GM08714 (cell line): ENCODE data around the gene MYCBP2.
A peak's percentile ranks its signal among the peaks of the same experiment; 100 is the strongest.
"Not testable (repeated sequence)": the region's sequence is repeated elsewhere in the genome, so short reads cannot be mapped to it uniquely, and the experiment has no call there.

Experiments used
- H3K4me3 ChIP-seq: fragments of 200-500 bp; sonication (Bioruptor generic); 2 replicates; pipeline ENCODE4 v1.5.1; 2014; ENCODE audit warnings: mild to moderate bottlenecking, low read length, inconsistent platforms
- ZNF274 ChIP-seq: IDR thresholded peaks from 2 replicates; pipeline ENCODE4 v1.6.1; 2012; ENCODE audit warnings: mild to moderate bottlenecking, low read depth, low read length

Gene MYCBP2

DNA sequence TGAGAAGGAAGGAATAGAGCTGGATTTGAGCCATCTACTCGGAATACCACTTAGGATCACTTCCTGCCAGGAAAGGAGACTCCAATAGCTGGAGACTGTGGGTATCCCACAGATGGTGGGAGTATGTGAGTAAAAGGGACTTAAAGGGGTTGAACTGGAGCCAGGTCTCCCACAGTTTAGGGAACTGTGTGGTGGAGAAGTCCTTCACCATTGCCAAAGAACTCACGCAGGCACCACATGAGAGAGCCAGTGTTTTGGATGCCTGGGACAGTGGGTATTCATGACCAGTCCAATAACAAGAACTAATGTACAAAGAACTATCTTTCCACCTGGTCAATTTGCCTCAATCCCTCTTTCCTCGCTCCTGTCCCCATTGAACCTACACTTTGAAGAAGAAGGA lies 24.4 kb upstream of the MYCBP2 start:
- no peak overlapping the region for H3K4me3 ChIP-seq
- TF ChIP-seq ZNF274, result no peak

DNA sequence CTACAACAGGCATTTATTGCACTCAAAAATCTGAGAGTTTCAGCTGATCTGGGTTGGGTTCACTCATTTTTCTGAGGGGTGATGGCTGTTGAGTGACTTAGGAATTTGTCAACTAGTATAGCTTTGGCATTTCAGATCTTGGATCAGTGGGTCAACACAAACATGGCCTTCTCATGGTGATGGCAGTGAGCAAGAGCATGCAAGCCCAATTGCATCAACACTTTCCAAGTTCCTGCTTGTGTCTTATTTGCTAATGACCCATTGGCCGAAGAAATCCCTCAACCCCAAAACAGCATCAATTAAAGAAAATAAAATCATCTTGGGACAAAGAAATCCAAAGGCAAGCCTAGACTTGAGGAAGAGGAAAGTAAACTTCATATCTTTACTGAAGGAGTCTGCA lies 23.9 kb upstream of the MYCBP2 start:
- H3K4me3 ChIP-seq, result no peak overlapping the region
- TF ChIP-seq ZNF274, result no peak

DNA sequence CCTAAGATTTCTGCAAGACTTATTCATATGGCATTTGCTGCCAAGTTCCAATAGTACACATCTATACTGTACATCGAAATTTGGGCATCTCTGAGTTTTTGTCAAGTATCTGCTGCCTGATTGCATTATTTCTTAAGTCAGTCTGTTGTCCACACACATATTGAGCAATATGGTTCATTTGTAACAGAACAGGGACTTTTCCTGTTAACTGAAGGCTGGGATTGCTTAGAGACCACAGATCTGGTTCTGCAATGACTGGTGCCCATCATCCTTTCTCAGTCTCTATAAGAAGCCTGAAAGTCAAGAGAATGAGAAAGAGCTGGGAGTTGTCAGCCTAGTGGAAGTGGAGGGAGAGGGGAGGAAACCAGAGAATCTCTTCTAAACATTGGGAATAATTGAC lies 22.5 kb upstream of the MYCBP2 start:
- TF ChIP-seq ZNF274, result no peak
- no peak overlapping the region for H3K4me3 ChIP-seq

DNA sequence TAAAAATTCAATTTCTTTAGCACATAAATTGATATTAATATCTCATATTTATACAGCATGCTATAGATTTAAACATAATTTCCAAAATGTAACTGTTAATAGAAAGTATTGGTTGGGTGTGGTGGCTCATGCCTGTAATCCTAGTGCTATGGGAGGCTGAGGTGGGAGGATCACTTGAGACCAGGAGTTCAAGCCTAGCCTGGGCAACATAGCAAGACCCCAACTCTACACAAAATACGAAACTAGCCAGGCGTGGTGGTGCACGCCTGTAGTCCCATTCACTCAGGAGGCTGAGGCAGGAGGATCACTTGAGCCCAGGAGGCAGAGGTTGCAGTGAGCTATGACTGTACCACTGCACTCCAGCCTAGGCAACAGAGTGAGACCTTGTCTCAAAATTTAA lies 20.5 kb upstream of the MYCBP2 start:
- not testable (repeated sequence) for H3K4me3 ChIP-seq

DNA sequence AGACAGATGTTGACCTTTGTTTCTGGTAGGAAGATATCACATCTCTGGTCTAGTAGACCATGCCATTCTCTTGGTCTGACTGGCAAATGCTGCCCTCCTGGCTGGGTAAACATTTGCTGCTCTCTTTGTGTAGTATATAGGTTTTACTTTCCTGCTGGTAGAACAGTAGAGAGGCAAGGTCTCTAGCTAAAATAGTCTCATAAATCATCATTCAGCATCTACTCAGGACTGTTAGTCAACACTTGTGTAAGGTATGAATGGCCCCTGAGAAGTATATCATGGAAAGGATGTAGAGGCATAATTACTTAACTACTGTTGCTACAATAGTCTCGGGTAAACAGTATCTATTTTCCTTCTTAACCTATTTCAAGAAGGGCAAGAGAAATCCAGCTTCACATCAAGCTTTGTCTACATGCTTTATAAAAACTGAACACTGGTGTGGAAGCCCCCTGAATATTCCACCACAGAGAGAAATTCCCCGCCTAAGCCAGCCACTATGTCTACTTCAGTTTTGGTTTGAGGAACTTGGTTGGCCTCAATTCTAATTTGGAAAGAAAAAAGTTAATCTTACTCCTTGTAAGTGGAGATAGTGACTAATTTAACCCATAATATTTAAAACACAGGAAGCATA lies 18.4 kb upstream of the MYCBP2 start:
- TF ChIP-seq ZNF274, result no peak
- no peak overlapping the region for H3K4me3 ChIP-seq

DNA sequence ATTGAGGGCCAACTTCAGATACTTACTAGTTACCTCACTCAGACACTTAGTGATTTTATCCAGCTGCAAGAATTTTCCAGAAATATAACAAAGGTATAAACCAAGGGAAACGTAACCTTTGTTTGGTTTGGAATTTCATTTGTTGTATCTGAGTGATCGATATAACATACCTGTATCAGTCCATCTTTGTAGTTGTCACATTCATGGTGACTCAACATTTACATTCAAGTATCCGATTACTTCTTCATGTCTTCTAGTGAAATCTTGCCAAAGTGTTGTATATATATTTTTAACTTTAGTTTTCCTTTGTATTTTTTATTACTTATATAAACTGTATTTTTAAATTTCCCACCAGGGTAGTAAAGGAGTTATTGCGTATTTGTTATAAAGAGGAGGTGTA lies 16.9 kb upstream of the MYCBP2 start:
- no peak overlapping the region for H3K4me3 ChIP-seq
- TF ChIP-seq ZNF274, result no peak

DNA sequence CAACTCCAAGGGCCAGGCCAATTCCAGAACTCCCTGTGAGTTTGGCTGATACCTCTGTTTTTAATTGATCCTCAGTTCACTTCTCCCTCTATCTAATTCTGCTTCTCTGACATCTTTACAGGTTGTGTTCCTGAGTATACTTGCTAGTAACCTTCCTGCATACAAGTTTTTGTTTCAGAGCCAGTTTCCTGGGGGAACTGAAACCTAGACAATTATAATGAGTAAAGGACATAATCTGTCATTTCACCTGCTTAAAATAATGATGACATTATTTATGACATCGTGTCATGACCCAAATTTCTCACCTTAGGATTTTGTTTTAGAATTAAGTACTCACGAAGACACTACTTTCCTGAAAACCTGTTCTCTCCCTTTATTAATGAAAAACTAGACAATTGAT lies 12.5 kb upstream of the MYCBP2 start:
- no peak for TF ChIP-seq ZNF274
- H3K4me3 ChIP-seq, result peak overlapping the region; percentile 43; the same call in 1 of the 2 replicates

DNA sequence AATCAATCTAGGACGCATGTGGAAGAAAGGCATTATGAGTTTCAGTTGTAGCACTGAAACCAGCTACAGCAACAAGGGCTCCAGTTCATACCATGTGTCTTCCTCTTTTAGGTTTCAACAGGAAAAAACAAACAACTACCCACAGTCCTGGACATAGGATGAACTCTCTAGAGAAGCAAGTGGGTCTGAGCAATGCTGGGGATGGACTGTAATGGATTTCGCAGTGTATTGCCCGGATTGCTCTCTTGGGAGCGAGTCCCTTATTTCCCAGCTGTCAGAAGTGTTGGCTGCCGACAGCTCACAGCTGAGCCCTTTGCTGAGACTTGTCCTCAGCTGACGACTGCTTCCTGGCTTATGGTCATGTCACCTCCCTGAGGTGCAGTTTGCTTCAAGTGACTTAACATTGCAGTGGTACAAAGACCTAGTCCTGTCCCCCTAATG lies 12.1 kb upstream of the MYCBP2 start:
- TF ChIP-seq ZNF274, result no peak

DNA sequence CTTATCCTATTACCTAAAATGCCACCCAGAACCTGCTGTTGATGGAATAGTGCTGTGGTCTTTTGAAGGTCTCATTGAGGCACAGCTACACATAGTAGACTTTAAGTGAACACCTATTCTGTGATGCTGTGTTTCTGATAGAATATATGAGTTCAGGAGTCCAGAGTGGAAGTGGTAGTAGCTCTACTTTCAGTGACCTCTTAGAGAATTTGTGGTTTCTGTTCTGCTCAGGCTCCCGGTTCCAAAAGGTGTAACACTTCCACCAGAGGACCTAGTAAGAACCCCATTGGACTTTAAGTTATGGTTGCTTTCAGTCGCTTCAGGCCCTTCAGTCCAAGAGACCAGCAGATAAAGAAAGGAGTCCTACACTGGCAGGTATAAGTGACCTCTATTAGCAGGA lies 11.4 kb upstream of the MYCBP2 start:
- TF ChIP-seq ZNF274, result no peak

More for the DNA sequence above, 12.1 kb upstream of the MYCBP2 start:
- peak overlapping the region; percentile 43; the same call in 1 of the 2 replicates for H3K4me3 ChIP-seq

DNA sequence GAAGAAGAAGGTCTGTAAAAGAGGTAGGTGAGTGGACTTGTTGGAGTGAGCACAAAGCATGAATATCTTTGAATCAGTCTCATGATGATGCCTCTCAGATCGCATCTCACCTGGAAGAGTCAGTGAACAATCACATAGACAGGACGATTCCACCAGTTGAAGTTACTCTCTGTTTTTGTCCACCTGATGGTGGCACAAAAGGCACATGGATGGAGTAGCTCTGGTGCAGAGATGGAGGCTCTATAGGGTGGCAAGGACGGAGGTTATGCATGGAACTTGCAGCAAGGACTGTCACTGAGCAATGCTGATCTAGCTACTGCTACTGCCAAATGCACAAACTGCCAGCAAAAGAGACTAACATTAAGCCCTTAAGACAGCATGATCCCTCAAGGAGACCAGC lies 10.3 kb upstream of the MYCBP2 start:
- no peak overlapping the region for H3K4me3 ChIP-seq
- no peak for TF ChIP-seq ZNF274

More for the DNA sequence above, 11.4 kb upstream of the MYCBP2 start:
- peak overlapping the region; percentile 43; the same call in 1 of the 2 replicates for H3K4me3 ChIP-seq

DNA sequence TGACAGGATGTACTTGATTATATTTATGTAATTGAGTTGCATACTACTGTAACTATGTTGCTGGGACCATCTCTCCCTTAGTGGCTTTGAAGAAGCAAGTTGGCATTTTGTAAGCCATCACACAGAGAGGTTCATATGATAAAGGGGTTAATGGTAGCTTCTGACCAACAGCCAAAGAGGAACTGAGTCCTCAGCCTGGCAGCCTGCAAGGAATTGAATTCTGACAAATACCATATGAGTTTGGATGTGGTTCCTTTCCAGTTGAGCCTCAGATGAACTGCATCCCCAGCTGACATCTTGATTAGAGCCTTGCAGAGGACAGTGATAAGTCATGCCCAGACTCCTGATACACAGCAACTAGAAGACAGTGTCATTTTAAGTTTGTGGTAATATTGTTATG lies 8.6 kb upstream of the MYCBP2 start:
- H3K4me3 ChIP-seq, result no peak overlapping the region
- TF ChIP-seq ZNF274, result no peak

DNA sequence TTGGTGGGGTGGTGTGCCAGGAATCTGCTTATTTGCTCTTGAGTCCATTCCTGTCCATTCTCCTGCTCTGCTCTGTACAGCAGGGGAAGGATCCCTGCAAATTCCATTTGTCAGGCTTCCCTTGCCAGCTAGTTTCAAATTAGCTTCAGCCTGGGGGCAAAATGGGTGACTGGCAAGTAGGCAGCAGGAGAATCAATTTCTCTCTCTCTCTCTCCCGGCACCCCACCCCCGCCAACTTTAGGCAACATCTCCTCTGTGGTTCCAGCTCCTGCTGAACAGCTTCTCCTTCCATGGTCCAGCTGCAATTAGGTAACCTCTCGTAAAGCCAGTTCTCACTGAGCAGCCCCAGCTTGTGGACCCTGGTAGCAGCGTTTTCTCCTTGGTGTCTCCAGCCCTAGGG lies 6.7 kb upstream of the MYCBP2 start:
- no peak for TF ChIP-seq ZNF274
- no peak overlapping the region for H3K4me3 ChIP-seq

DNA sequence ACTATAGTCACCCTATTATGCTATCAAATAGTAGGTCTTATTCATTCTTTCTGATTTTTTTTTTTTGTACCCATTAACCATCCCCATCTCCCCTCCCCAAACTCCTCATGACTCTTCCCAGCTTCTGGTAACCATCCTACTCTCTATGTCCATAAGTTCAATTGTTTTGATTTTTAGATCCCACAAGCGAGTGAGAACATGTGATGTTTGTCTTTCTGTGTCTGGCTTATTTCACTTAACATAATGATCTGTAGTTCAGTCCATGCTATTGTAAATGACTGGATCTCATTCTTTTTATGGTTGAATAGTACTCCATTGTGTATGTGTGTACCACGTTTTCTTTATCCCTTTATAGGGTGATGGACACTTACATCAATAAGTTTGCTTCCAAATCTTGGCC lies 4.5 kb upstream of the MYCBP2 start:
- no peak overlapping the region for H3K4me3 ChIP-seq
- no peak for TF ChIP-seq ZNF274

DNA sequence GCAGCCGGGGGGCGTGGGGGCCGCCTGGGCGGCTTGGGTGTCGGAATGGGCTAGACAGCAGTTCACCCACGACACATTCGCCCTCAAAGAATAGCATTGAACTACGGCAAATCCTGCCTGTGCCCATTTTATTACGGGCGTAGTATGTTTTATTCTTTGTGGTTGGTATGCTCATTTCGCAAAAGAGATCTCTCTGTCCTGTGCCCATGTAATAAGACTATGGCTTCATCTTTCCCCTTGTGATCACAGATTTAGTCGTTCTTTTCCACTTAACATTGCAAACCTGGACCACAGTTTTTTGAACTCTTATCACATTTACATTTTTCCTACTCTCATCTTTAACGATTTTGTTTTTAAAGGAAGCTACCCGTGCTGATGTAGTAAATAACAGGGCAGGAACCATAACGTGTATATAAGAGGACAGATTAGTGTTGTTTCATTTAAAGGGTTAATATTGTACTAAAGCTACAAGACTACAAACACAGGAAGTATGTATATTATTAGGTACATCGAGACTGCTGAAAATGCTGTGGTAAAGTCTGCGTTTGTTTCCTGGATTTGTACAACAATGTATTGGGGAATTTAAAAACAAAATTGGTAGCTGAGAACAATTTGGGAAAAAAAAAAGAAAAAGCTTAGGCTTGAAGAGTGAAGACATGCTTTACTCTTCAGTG lies 3.2 kb upstream of the MYCBP2 start:
- TF ChIP-seq ZNF274, result no peak
- H3K4me3 ChIP-seq, result peak overlapping the region; percentile 71

DNA sequence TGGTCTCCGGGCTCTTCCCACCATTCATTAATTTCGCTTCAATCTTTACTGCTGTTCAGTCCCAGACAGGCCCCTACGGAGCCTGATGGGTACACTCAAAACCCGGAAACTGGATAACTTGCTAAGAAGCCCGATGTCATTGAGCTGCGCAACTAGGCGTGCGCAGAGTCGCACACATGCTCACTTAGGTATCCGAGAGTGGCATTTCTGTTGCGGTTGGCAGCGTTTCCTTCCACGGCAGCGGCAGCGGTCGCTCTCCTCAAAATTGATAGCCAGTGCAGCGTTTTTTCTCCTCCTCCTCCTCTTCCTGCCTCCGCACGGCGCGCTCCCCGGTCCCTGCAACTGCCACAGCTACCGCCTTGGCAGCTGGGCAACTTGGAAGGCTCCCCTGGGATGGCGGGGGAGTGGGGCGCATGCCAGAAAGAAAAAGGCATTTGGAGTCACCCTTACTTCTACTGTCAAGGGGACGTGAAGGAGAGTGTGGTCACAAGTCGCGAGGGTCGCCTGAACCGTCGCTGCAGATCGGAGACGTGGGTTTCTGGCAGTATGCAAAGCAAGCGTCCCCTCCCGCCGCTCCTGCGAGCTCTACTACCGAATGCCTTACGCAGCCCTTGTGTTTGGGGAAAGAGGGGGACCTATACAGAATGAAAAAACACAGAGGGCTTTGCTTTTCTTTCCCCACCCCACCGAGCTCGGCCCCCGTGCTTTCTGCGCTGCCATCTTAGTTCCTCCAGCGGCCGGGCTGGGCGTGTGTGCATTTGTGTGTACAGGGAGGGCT lies 2.4 kb upstream of the MYCBP2 start:
- no peak for TF ChIP-seq ZNF274
- peak overlapping the region; percentile 71 for H3K4me3 ChIP-seq
